SKM-1 treated with dmso at 0.1 percent for 144 hours (cell line): ENCODE results near the gene SEC24C.
"Not testable (repeated sequence)": the region's sequence is repeated elsewhere in the genome, so short reads cannot be mapped to it uniquely, and the experiment has no call there.

ENCODE experiments used
- DNase-seq: peaks from one replicate; lab custom pipeline; 2025; ENCODE audit not compliant: unreplicated experiment; lab: John Stamatoyannopoulos, UW

The SEC24C gene

DNA sequence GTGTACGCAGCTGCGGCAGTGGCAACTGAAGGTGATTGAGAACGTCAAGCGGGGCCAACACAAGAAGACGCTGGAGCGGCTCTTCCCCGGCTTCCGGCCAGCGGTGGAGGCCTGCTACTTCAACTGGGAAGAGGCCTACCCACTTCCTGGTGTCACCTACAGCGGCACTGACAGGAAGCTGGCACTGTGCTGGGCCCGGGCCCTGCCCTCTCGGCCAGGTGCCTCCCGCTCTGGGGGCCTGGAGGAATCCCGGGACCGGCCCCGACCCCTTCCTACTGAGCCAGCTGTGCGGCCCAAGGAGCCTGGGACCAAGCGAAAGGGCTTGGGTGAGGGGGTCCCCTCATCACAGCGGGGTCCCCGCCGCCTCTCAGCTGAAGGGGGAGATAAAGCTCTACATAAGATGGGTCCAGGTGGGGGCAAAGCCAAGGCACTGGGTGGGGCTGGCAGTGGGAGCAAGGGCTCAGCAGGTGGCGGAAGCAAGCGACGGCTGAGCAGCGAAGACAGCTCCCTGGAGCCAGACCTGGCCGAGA lies 47.8 kb downstream of the SEC24C start:
- no peak for DNase-seq

DNA sequence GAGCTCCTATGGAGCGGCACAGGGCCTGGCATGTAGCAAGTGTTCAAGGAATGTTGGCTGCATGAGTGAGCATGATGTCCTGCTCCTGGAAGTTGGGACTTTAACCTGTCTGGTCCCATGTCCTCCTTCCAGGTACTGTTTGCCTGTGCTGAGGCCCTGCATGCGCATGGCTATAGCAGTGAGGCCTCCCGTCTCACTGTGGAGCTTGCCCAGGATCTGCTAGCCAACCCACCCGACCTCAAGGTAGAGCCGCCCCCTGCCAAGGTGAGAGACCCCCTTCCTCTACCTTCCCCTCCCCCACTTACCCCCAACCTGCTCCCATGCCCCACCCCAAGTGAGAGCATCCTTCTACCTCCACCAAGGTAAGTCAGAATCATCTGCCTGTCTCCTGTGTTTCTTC lies 49.3 kb downstream of the SEC24C start:
- DNase-seq, result no peak

DNA sequence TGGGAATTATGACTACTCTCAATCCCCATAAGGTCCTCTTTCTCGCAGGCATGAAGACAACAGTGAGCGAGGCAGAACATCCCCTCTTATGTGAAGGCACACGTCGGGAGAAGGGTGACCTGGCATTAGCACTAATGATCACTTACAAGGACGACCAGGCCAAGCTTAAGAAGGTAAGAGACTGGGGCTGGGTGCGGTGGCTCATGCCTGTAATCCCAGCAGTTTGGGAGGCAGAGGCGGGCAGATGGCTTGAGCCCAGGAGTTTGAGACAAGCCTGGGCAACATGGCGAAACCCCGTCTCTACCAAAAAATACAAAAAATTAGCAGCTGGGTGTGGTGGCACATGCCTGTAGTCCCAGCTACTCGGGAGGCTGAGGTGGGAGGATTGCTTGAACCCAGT lies 51.3 kb downstream of the SEC24C start:
- DNase-seq, result not testable (repeated sequence)

DNA sequence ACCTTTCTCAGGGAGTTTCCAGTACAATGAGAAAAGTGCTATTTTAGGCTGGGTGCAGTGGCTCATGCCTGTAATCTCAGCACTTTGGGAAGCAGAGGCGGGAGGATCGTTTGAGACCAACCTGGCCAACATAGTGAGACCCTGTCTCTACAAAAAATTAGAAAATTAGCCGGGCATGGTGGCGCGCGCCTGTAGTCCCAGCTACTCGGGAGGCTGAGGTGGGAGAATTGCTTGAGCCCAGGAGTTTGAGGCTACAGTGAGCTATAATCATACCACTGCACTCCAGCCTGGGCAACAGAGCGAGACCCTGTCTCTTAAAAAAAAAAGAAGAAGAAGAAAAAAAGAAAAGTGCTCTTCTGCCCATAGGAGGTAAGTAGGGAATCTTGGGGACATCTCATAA lies 51.9 kb downstream of the SEC24C start:
- DNase-seq, result not testable (repeated sequence)

DNA sequence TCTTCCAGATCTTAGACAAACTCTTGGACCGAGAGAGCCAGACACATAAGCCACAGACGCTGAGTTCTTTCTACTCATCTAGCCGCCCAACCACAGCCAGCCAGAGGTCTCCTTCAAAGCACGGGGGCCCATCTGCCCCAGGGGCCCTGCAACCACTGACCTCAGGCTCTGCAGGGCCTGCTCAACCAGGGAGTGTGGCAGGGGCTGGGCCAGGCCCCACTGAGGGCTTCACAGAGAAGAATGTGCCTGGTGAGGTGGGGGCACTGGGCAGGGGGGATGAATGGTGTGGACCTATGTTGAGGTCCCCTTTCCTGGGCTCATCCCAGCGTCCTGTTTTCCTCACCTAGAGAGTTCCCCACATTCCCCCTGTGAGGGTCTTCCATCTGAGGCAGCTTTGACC lies 52.6 kb downstream of the SEC24C start:
- DNase-seq, result no peak

DNA sequence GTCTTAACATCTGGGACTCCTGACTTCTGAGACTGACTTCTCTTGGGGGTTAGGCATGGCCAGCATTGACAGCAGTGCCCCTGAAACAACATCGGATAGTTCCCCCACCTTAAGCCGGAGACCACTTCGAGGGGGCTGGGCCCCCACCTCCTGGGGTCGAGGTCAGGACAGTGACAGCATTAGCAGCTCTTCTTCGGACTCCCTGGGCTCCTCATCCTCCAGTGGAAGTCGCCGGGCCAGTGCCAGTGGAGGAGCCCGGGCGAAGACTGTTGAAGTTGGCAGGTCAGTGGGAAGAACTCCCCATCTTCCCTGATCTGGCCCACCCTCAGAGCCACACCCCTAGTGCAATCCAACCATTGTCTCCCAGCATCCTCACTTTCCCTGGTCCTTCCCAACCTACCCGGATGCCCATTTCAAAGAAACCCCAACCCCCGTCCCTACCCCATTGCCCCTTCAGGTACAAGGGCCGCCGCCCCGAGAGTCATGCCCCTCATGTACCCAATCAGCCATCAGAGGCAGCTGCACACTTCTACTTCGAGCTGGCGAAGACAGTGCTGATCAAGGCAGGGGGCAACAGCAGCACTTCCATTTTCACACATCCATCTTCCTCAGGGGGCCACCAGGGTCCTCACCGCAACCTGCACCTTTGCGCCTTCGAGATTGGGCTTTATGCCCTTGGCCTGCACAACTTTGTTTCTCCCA lies 53.3 kb downstream of the SEC24C start:
- DNase-seq, result no peak

DNA sequence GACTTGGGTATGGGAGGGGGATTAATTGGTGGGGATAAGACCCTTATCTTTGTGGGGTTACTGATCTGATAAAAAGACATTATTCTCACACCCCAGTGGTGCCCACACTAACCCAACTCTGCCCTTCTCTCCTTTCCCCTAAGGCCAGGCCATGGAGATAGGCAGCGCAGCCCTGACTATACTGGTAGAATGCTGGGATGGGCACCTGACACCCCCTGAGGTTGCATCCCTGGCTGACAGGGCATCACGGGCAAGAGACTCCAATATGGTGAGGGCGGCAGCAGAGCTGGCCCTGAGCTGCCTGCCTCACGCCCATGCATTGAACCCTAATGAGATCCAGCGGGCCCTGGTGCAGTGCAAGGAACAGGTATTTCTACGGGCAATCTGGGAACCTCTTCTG lies 53.9 kb downstream of the SEC24C start:
- DNase-seq, result no peak

DNA sequence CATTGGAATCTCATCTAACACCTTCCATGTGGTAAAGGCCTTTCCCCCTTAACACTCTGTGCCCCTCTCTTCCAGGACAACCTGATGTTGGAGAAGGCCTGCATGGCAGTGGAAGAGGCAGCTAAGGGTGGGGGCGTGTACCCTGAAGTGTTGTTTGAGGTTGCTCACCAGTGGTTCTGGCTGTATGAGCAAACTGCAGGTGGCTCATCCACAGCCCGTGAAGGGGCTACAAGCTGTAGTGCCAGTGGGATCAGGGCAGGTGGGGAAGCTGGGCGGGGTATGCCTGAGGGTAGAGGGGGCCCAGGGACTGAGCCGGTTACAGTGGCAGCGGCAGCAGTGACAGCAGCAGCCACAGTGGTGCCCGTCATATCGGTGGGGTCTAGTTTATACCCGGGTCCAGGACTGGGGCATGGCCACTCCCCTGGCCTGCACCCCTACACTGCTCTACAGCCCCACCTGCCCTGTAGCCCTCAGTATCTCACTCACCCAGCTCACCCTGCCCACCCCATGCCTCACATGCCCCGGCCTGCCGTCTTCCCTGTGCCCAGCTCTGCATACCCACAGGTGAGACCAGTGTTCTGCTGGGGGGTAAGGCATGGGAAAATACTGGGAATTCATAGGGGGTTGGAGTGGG lies 54.9 kb downstream of the SEC24C start:
- DNase-seq, result no peak

DNA sequence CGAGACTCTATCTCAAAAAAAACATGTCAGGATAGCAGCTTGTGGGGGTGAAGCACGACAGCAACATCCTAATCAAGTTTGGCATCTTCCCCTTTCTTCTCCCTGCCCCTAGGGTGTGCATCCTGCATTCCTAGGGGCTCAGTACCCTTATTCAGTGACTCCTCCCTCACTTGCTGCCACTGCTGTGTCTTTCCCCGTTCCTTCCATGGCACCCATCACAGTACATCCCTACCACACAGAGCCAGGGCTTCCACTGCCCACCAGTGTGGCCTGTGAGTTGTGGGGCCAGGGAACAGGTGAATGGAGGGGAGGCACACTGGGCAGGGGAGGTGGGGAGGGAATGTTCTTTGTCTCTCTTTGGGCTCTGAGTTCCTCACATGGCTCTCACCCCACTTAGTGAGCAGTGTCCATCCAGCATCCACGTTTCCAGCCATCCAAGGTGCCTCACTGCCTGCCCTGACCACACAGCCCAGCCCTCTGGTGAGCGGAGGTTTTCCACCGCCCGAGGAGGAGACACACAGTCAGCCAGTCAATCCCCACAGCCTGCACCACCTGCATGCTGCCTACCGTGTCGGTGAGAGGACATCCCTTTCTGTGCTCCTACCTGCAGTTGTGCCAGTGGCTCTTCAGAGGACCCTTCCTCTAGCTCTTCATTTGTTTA lies 55.9 kb downstream of the SEC24C start:
- DNase-seq, result no peak

DNA sequence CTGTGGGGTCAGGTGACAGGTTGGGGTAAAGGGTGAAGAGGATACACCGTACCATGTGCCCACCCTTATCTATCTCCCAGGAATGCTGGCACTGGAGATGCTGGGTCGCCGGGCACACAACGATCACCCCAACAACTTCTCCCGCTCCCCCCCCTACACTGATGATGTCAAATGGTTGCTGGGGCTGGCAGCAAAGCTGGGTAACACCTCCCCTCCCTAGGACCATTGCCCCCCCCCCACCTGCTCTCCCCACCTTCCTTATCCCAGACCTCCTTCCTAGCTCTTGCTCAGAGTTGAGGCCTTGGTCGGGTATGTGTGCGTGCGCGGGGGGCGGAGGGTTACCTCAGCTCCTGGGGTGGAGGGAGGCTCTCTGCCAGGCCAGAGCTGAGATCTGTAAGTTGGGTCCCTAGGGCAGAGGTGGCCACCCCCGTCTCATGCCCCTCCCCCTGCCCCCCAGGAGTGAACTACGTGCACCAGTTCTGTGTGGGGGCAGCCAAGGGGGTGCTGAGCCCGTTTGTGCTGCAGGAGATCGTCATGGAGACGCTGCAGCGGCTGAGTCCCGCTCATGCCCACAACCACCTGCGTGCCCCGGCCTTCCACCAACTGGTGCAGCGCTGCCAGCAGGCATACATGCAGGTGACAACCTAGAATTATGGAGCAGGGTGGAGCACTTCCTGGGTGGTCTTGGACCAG lies 56.5 kb downstream of the SEC24C start:
- DNase-seq, result no peak

DNA sequence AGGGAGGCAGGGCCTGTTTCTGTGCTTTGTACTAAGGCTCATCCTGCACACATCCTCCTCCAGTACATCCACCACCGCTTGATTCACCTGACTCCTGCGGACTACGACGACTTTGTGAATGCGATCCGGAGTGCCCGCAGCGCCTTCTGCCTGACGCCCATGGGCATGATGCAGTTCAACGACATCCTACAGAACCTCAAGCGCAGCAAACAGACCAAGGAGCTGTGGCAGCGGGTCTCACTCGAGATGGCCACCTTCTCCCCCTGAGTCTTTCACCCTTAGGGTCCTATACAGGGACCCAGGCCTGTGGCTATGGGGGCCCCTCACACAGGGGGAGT lies 57.0 kb downstream of the SEC24C start:
- DNase-seq, result no peak

DNA sequence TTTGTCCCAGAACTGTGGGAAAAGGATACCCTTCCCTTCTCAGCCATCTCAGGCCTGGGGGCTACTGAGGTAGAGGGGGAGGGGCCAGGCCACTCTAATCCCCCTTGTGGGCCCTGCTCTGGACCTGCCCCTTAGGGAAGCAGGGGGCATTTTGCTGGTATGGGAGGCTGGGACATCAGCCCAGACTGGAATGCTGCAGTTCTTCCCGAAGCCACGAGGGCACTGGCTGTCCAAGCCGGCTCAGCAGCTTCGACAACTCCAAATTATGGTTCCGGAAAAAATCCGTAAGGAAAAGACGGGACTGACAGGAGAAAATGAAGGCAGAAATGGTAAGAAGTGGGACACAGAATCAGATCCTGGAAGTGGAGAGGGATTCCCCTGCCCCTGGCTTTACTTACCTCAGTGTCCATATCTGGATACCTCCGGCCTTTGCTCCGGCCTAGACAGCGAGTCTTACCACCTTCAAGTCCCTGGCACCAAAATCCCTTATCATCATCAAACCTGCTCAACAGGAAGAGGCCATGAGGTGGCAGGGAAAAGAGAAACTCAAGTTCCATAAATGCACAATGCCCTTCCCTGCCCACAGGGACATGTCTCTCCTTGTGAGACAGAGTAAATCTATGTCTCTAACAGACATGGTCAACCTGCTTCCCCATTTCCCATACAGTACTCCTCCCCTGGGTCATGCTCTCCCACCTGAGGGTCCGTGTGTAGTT lies 58.3 kb downstream of the SEC24C start:
- DNase-seq, result no peak

DNA sequence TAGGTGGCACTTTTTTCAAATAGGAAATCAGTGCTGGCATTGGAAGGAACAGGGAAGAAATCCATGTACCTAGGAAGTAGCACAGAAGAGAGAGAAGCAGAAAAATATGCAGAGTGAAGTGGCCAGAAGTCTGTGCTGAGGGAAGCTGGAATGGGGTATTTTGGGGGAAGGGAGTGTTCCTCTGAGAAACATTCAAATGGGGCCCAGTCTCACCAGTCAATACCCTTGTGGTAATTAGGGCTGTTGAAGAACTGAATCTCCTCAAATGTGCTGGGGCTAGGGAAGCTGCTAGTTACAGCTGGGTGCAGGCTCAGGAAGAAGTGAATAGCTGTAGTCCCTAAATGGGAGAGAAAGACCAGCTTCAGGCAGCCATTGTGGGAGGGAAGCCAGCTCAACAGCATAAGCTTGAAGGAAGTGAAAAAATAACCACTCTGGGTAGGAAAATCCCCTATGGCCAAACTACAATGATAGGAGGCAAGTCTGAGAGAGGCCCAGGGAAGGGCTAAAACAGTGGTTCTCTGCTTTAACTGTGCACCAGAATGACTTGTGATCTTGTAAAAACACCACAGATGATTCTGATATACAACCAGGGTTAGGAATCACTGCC lies 59.6 kb downstream of the SEC24C start:
- no peak for DNase-seq

DNA sequence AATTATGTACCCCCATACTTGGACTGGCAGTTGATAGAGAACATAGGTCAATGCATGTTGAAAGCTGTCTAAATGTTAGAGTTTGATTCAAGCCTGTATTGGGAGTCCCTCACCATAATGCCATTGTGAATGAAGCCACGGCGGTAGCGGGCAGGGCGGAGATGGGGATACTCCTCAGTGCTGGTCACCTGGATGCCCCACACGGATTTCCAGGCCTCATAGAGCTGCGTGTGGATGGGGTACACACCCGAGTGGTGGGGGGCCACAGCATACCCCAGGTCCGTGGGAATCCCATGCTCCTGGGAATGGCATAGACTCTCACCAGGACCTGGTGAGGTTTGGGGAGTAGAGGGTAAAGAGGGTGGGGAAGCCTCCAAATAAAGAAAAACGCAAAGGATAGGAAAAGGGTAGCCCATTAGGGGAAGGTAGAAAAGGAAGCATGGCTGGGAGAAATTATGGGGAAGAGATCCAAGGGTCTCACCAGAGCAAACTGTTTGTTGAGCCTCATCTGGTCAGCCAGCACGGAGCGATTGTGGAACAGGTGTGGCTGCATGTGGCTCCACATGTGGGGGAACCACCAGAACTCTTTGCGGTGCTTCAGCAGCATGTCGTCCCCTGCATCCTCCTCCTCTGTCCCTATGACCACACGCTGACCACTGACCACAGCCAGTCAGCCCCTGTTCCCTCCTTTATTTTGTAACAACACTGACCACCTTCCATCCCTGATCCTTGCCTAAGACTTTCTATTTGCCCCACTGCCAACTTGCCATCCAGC lies 62.2 kb downstream of the SEC24C start:
- no peak for DNase-seq

DNA sequence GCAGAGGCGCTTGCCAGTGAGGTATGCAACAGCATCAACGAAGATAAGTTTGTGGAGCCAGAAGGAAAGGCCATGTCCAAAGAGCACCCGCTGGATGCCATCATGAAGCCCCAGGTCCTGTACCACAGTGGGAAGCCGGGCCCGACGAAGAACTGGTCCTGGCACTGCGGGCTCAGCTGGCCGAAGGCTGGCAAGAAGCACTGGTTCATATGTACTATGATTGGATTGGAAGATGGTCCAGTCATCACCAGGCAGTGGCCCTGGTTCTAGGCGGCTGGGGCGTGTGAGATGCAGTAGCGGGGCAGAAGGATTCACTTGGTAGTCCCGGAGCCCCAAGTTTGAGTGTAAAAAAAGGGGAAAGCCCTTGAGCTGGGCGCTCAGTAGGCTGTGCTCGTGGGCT lies 63.3 kb downstream of the SEC24C start:
- no peak for DNase-seq

DNA sequence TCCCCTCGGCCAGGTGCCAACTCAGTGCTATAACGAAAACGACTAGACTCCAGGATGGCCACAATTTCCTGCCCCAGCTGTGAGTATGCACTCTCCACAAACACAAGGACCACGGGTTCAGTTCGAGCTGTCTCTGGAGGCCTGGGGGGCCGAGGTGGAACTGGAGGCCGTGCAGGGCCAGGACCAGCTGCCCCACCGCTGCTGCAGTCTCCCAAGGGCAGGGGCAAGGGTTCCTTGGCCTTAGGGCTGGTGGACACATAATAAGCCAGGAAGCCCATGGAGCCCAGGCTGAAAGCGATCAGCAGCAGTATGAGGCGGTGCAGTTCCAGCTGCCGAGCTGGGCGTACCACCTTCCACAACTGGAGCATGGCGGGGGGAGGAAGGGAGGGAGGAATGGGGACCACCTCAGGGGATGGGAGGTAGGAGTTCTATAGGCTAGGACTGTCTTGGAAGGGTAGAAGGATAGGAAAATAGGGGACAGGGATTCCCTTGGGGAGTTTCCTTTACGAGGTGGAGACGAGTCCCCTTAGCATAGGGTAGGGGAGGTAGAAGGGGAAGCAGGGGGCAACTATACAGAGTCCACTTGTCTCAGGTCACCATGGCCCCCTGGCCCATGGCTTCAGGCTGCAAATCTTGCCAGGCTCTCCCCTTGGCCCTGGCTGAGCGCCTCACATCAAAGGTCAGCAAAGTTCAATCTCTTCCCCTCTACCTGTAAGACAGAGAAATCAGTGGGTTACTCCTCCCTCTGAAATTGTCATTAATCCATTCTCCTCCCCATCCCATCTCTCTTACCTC lies 64.0 kb downstream of the SEC24C start:
- no peak for DNase-seq

DNA sequence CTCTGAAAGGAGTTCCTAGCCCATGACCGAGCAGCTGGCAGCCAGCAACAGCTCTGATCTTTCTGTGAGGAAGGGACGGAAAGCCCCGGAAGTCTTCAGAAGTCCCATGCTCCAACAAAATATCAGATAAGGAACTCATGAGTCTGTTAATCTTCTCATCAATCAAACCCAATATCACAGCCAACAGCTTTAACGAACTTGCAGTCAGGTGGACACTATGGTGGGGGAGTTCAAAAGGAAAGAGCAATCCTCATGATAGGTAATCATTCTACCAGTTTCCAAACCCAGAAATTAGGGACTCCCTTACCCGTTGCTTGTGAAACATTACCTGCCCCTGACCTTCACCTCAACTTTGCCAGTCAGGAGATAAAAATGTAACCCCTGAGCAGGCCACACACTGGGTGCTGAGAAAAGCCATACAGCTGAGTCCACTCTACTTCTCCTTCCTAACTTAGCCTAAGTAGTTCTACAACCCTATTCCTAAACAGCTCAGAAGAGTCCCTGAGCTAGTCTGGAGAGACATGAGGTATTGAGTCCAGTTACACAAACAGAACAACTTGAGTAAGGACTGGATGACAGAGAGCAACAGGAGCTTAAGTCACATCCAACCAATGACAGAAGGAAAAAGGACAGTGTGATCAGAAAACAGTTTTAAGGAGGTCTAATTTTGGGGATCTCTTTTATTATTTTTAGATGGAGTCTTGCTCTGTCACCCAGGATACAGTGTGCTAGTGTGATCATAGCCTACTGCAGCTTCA lies 65.1 kb downstream of the SEC24C start:
- no peak for DNase-seq

DNA sequence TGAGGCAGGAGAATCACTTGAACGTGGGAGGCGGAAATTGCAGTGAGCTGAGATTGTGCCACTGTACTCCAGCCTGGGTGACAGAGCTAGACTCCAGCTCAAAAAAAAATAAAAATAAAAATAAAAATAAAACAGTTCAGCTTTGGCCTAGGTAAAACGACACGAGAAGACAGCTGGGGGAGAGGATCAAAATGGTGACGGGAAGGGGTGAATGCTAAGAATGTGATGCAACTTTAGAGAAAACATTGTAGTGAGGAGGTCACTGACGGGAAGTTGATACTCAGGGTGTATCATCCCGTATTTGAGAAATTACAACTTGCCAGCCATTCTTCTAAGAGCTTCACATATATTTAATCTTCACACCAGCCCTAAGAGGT lies 66.2 kb downstream of the SEC24C start:
- no peak for DNase-seq
